ENCODE data around the gene CELF2.

The CELF2 gene

DNA sequence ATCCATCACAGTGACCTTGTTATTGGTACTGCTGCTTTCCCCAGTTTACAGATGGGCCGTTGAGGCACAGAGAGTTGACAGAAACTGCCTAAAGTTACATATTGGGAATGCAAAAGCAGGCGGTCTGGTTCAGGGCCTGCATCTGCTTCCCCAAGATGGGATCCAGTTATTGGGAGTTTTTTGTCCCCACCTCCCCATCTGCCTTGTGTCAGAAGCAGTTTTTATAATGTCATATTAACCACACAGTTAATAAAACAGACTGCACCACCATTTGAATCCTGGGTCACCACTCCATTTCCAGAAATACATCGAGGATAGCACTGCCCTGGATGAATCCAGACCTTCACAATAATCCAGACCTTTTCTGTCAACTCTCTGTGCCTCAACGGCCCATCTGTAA lies 67.9 kb downstream of the CELF2 start:
- Histone ChIP-seq H3K4me1 (no peaks in the 10 kb centered on the region), H3K79me2 (peaks cover 2% of the 10 kb centered on the region), H3K9me3 (ENCODE audit: control insufficient read depth, low read length) (no peaks in the 10 kb centered on the region), H3K4me3 (ENCODE audit: low read depth, low read length) (no peak overlapping the region), H2AFZ (no peak overlapping the region), H3K36me3 (ENCODE audit: control insufficient read depth, insufficient read depth, low read length) (no peaks in the 10 kb centered on the region), H3K4me2 (ENCODE audit: low read length) (no peak overlapping the region), H3K27ac (no peak overlapping the region), H3K9ac (no peak overlapping the region), H3K27me3 (ENCODE audit: control insufficient read depth, insufficient read depth, low read length) (no peaks in the 10 kb centered on the region)
- TF ChIP-seq, protein P1, sequence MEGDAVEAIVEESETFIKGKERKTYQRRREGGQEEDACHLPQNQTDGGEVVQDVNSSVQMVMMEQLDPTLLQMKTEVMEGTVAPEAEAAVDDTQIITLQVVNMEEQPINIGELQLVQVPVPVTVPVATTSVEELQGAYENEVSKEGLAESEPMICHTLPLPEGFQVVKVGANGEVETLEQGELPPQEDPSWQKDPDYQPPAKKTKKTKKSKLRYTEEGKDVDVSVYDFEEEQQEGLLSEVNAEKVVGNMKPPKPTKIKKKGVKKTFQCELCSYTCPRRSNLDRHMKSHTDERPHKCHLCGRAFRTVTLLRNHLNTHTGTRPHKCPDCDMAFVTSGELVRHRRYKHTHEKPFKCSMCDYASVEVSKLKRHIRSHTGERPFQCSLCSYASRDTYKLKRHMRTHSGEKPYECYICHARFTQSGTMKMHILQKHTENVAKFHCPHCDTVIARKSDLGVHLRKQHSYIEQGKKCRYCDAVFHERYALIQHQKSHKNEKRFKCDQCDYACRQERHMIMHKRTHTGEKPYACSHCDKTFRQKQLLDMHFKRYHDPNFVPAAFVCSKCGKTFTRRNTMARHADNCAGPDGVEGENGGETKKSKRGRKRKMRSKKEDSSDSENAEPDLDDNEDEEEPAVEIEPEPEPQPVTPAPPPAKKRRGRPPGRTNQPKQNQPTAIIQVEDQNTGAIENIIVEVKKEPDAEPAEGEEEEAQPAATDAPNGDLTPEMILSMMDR (IDR thresholded peaks at IDR 0.05), result no peak

DNA sequence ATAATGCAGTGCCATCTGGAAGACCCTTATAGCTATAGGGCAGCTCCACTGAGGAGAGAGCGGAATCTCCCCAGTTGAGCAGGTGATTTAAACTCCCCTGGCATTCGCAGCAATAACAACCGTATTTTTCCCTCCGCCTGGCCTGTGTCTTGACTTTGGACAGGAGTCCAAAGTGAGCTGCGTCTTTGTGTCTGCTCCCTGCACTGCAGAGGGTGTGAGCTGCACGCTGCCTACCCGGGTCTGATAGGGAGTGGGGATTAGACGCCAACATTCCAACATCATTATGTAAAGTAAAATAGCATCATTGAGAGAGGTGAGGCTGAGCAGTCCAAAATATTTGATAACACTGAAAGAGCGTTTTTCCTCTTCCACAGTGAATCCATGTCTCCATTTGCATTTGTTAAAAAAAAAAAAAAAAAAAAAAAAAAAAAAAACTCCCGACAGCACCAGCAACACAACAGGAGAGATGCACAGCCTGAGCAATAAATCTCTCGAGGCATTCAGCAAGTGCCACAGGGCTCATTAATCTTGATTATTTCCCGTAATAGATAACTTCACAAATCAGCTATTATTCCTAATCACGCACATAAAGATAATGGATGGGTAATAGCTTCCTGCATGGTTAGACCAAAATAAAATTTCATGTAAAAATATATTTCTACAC lies 68.6 kb downstream of the CELF2 start:
- Histone ChIP-seq H3K27me3 (ENCODE audit: control insufficient read depth, insufficient read depth, low read length) (no peaks in the 10 kb centered on the region), H3K4me1 (no peaks in the 10 kb centered on the region), H3K36me3 (ENCODE audit: control insufficient read depth, insufficient read depth, low read length) (no peaks in the 10 kb centered on the region), H3K4me2 (ENCODE audit: low read length) (no peak overlapping the region), H2AFZ (no peak overlapping the region), H3K27ac (no peak overlapping the region), H3K79me2 (peaks cover 2% of the 10 kb centered on the region), H3K9me3 (ENCODE audit: control insufficient read depth, low read length) (no peaks in the 10 kb centered on the region), H3K4me3 (ENCODE audit: low read depth, low read length) (no peak overlapping the region), H3K9ac (no peak overlapping the region)
- TF ChIP-seq, protein P1 (IDR thresholded peaks at IDR 0.05), result no peak

GRCh38 chr10:11087372-11087771 lies 69.7 kb downstream of the CELF2 start:
- Histone ChIP-seq H3K4me2 (ENCODE audit: low read length) (no peak overlapping the region), H3K9me3 (ENCODE audit: control insufficient read depth, low read length) (no peaks in the 10 kb centered on the region), H3K9ac (no peak overlapping the region), H3K4me3 (ENCODE audit: low read depth, low read length) (no peak overlapping the region), H3K79me2 (peaks cover 2% of the 10 kb centered on the region), H3K36me3 (ENCODE audit: control insufficient read depth, insufficient read depth, low read length) (no peaks in the 10 kb centered on the region), H3K4me1 (no peaks in the 10 kb centered on the region), H3K27ac (no peak overlapping the region), H2AFZ (no peak overlapping the region), H3K27me3 (ENCODE audit: control insufficient read depth, insufficient read depth, low read length) (no peaks in the 10 kb centered on the region)
- TF ChIP-seq, protein P1 (IDR thresholded peaks at IDR 0.05), result no peak

DNA sequence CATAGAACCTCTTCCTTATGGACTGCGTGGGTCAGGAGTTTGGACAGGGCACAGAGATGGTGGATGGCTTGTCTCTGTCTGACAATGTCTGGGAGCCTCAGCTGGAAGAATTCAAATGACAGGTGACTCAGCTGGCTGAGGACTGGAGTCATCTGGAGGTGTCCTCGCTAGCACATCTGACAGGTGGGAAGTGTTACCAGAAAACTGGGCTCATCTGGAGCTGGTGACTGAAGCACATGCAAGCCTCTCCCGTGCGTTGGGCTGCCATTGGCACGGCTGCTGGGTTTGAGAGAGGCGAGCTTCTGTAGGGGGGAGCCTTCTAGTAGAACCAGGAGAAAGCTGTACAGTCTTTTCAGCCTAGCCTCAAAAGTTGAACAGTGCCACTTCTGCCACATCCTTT lies 71.0 kb downstream of the CELF2 start:
- H3K4me3 ChIP-seq (ENCODE audit: low read depth, low read length), result no peak overlapping the region
- H3K36me3 ChIP-seq (ENCODE audit: control insufficient read depth, insufficient read depth, low read length), result no peaks in the 10 kb centered on the region
- TF ChIP-seq, protein P1 (IDR thresholded peaks at IDR 0.05), result no peak
- H3K79me2 ChIP-seq, result no peaks in the 10 kb centered on the region
- H3K9ac ChIP-seq, result no peak overlapping the region
- H3K27me3 ChIP-seq (ENCODE audit: control insufficient read depth, insufficient read depth, low read length), result no peaks in the 10 kb centered on the region
- H2AFZ ChIP-seq, result no peak overlapping the region
- H3K9me3 ChIP-seq (ENCODE audit: control insufficient read depth, low read length), result no peaks in the 10 kb centered on the region
- H3K27ac ChIP-seq, result no peak overlapping the region
- H3K4me2 ChIP-seq (ENCODE audit: low read length), result no peak overlapping the region
- H3K4me1 ChIP-seq, result no peaks in the 10 kb centered on the region

DNA sequence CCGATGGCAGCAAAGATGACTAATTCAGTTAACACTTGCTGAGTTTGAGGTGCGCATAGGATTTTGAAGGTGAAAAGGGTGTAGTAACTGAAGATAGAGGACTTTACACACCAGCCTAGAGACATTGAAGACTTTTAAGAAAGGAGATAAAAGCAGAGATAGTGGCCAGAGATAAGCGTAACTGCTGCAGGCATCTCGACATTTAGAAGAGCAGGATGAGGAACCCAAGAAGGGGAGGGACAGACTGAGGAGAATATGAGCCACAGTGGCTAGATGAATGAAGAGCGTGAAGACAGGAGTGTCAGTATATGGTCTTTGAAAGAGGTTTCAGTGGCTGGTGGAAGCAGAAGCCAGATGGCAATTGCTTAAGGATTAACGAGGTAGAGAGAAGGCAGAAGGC lies 71.6 kb downstream of the CELF2 start:
- no peaks in the 10 kb centered on the region for H3K36me3 ChIP-seq (ENCODE audit: control insufficient read depth, insufficient read depth, low read length)
- no peak overlapping the region for H3K9ac ChIP-seq
- H3K4me1 ChIP-seq, result no peaks in the 10 kb centered on the region

More for the DNA sequence above, 71.6 kb downstream of the CELF2 start:
- Histone ChIP-seq H3K9me3 (ENCODE audit: control insufficient read depth, low read length) (no peaks in the 10 kb centered on the region), H3K27ac (no peak overlapping the region), H3K27me3 (ENCODE audit: control insufficient read depth, insufficient read depth, low read length) (no peaks in the 10 kb centered on the region), H3K4me2 (ENCODE audit: low read length) (no peak overlapping the region), H2AFZ (no peak overlapping the region), H3K79me2 (no peaks in the 10 kb centered on the region), H3K4me3 (ENCODE audit: low read depth, low read length) (no peak overlapping the region)
- TF ChIP-seq, protein P1 (IDR thresholded peaks at IDR 0.05), result no peak

All from parathyroid adenoma (tissue), 2 donors.